Fibroblast of skin of abdomen (primary cell): ENCODE measurements around the gene KIF6. TPM values are rescaled to one million over a fixed set of nuclear protein-coding genes. Genes with fewer than 3 reads are reported as not detected.
"Not testable (repeated sequence)": the region's sequence is repeated elsewhere in the genome, so short reads cannot be mapped to it uniquely, and the experiment has no call there.

ENCODE experiments used
- DNase-seq: peaks from one replicate; pipeline ENCODE4 v3.0.0-alpha.2; 2013
- polyA plus RNA-seq, 2 experiments: library from polyadenylated mRNA; unstranded; fragments of 120-200 nt; gene quantifications; one replicate each; pipeline ENCODE4 v1.2.1, GENCODE V29; 2013; ENCODE audit not compliant: insufficient read length in 2 of 2

KIF6 gene, protein sequence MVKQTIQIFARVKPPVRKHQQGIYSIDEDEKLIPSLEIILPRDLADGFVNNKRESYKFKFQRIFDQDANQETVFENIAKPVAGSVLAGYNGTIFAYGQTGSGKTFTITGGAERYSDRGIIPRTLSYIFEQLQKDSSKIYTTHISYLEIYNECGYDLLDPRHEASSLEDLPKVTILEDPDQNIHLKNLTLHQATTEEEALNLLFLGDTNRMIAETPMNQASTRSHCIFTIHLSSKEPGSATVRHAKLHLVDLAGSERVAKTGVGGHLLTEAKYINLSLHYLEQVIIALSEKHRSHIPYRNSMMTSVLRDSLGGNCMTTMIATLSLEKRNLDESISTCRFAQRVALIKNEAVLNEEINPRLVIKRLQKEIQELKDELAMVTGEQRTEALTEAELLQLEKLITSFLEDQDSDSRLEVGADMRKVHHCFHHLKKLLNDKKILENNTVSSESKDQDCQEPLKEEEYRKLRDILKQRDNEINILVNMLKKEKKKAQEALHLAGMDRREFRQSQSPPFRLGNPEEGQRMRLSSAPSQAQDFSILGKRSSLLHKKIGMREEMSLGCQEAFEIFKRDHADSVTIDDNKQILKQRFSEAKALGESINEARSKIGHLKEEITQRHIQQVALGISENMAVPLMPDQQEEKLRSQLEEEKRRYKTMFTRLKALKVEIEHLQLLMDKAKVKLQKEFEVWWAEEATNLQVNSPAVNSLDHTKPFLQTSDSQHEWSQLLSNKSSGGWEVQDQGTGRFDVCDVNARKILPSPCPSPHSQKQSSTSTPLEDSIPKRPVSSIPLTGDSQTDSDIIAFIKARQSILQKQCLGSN
- polyA plus RNA-seq (2013, experiment 1 of 2; ENCODE audit: insufficient read length): 0.31 TPM
- polyA plus RNA-seq (2013, experiment 2 of 2; ENCODE audit: insufficient read length): 0.48 TPM

DNA sequence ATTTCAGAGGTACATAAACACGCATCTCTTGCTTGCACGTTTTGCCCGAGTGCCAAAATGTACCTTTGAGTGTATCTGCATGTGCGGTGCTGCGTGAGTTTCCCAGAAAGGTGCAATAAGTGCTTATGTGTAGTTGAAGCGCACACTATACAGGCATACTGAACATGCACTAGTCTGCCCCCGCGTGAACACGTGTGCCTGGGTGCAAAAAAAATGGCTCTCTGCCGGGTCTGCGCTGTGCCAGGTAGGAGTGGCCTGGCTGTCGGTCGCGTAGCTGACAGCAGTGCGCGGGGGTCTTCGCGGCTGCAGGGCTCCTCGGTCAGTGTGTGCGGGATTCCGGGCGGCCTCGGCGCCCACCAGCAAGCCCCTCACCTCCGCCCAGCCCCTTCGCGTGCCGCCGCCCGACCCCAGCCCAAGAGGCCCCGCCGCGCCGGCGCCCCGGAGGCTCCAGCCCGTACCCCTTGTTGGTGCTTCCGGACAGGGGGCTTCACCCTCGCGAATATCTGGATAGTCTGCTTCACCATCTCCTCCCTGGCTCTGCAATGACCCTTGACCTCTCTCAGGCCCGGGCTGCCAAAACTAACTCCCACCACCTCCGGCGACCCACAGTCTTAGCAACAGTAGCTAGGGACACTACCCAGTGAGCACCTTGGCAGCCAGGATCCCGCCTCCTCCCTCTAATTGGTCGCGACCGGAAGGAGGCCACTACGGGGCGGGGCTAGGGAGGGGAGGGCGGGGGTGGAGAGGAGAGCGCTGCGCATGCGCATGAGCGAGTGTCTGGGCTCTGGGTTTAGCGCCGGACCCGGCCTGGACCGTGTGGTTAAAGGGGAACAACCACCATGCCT lies at the start of gene KIF6:
KIF6 (minus strand) TSS at position 622 of the 845 bp plus-strand sequence; CDS start at position 524, 98 bp downstream.
- peak; percentile 92 for DNase-seq

DNA sequence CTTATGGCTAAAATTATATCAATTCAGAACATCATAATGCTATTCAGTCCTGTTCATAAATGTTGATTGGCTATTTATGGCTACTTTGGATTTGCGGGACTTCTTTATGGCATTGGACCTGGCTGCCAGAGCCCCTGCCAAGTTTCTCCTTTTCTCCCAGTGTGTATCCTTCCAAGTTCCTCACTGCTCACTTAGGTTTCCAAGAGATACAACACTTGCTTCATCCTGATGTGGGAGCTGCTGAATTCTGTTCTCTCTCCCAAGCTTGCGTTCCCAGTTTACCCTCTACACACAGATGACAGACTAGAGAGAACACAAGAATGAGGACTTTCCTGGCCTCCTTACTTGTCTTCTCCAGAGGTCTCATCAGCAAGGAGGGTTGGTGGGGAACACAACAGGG lies 48.6 kb upstream of the KIF6 start:
- DNase-seq: no peak

DNA sequence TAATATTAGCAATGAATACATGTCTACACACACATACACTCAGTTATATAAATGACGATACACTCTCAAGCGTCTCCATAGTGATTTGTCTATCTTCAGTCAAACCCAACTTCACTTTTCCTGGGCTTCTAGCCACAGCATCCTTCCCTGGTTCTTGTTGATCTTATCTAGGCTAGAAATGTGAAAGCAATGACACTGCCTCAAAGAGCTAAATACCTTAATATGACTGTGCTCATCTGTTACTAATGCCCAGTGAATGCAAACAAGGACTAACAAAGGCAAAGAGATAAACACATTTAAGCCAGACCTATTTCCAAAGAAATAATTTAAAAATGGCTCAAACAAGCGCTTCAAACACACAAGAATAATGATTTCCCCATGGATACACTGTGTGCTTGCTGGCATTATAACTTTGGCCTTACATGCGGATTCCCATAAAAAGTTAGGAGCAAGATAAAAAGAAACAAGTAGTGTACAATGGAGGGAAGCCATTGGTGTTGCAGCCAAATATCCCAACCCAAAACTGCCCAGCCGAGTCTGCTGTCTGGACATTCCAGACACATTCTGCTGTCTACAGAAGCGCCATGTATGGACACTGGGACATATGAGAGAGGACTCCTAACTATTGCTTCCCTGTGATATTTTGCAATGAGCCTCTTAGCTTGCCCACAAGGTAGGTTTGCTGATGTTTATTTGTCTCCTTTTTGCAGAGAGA lies 47.5 kb upstream of the KIF6 start:
- DNase-seq: peak; percentile 66

DNA sequence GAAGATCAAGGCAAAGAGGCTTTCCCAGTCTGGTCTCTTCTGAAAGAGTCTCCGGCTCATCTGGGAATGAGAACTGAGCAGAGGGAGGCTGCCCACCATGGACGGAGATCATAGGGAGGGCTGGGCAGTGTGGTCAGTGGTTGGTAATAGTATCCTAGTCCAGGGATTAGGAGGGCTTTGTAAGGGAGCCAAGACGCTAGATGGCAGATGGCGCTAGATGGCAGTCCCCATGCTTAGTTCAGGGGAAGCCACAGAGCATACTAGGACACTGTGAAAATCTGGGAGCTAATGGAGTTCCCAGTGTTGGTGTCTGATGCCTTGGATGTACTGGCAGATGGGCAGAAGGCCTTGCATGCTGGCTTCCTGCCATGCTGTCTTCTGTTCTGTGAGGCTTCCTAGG lies 45.2 kb upstream of the KIF6 start:
- no peak for DNase-seq

DNA sequence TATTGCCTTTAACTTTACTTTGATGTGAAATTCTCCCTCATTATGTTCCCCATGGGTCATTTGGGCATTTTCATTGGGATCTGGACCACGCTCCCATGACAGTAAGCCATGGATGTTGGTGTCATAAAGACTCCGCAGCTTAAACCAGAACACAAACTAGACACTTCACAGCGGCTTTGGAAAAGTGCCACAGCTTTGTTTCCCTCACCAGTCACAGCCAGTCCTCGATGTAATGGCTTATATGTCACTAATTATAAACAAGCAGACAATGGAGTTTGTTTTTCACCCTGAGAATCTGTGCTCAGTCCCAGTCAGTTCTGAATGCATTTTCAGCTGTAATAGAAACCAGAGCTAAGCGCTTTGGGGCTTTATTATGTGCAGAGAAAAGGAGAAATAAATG lies 43.8 kb upstream of the KIF6 start:
- DNase-seq: no peak

DNA sequence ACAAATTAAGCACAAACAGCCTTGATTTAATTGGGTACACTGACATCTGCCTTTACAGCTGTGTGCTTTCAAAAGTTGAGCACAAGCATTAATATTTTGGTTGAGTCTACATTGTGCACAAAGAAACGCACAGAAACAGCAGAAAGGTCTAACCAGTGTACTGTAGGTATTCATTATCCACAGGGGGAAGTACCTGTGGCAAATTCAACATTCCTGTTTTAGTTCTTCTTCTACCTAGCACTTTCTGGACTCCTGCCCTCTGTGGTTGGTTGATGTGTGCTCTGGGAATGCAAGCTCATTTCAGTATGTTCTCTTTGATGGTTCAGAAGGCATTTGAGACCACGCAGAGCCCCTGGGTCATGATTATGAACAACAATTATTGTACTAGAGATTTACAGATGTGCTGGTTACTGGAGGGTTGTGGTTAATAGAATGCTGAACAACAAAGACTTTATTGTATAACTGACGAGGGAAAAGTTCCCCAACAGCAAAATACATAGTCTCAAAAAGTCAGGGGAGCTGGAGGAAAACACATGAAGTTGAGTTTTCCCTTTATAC lies 40.4 kb upstream of the KIF6 start:
- DNase-seq: no peak

DNA sequence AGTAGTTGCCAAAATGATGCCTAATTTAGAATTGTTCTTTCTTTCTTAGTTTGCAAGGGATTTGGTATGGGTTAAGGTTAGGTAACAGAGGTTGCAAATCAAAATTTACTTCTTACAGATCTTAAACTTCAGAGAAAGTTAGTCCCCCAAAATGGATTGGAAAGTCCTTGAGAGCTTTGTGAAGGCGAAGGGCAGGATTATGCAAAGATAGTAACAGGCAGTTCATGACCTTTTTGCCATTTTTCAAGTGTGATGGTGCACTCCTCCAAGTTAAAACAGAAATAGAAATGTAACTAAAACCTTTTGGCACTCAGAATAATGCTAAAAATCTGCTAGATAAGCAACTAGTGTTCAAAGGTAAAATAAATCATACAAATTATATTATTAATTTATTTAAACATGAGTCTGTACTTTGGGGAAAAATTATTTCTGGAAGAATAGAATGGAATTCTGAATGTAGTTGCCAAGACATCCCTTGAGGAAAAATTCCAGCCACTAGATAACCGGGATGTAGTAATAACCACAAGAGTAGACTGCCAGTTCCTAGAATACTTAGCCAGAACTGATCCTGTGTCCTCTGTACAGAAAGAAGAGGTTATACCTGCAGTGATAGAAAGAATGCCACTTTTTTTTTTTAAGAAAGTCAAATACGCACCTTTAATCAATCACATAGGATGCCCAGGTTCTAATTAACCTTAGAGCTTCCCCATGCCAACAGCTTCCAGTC lies 35.2 kb upstream of the KIF6 start:
- DNase-seq: no peak

DNA sequence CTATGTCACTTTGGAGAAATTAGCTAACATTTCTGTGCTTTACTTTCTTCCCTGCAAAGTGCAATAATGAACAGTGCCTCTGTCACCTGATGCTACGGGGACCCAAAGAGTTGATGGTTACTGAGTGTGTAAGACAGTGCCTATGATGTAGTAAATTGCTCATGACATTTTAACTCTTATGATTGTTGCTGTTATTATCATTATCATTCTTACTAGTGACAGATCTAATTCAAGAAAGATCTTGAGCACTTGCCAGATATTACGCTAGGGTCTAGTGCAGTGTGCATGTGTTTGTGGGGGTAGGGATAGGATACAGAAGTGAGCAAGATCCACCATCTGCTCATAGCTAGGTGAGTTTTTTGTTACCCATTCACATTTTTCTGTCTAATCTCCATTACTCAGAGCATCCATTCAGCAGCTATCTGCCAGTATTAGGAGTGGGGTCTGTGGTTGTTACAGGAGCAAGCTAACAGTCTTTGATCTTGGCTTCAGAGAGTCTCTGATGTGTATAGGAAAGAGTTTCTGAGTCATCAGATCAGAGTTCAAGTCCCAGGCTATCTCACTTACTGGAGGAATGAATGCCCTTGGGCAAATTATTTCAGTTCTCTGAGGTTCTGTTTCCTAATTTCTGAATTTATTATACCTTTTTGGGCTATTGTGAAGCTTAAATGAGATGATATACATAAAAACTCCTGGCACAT lies 33.8 kb upstream of the KIF6 start:
- DNase-seq: no peak

DNA sequence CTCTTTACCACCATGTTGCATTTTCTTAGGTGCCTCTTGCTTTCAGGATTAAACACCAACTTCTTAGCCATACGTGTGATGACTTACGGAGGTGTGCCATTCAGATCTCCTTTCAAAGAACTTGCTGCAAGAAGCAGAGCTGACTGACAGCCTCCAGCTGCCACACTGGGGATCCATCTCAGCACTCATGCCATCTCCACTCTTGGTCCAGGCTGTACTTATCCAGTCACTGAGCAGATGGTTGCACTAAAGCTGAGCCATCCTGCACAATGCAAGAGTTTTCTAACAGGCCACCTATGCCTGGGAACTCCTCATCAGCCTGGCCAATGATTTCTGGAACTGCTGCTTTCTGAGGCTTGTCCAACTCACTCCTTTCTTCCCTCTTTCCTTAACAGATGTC lies 31.4 kb upstream of the KIF6 start:
- no peak for DNase-seq

DNA sequence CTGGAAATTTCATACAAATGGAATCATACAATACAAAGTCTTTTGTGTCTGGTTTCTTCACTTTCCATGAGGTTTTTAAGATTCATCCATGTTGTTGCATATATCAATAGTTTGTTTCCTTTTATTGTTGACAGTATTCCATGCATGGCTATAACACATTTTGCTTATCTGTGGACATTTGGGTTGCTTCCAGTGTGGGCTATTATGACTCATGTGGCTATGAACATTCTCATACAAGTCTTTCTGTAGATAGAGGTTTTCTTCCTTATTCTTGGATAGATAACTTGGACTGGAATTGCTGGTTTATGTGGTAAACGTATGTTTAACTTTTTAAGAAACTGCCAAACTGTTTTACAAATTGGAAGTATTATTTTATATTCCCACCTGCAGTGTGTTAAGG lies 30.0 kb upstream of the KIF6 start:
- peak; percentile 23 for DNase-seq

DNA sequence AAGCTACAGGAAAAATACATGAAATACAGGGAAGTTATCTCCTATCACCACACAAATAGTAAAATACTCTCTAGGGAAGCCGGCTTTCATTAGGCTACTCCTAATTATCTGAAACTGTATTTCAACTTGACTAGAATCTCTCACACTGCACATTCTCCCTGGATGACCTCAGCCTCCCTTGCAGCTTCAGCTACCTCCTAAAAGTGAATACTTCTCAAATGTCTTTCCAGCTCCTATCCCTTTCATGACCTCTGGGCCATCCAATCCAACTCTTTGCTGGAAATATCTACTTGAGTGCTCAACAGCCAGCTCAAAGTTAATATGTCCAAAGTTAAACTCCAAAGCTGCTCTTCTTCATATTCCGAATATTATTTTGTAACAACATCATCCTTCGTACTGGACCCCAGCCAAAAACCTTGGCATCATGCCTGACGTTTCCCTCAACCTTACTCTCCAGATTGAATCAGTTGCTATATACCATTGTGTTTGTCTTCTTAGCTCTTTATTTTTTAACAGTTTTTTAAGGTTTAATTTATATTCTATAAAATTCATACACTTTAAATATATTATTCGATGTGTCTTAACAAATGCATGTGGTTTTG lies 29.4 kb upstream of the KIF6 start:
- no peak for DNase-seq

DNA sequence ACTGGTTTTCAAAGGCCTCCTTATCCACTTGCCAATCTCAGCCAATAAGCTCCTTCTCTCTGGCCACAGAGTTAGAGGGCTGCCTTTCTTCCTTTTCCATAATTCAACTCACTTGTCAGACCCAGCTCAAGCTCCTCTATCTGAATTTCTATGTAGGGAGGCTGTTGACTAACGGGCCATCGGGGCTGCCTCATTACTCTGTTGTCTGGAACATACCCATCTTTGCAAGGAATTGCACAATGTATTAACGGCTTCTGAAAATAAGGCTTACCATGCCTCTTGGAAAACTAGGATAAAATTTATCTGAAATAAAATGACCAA lies 28.5 kb upstream of the KIF6 start:
- DNase-seq: no peak

DNA sequence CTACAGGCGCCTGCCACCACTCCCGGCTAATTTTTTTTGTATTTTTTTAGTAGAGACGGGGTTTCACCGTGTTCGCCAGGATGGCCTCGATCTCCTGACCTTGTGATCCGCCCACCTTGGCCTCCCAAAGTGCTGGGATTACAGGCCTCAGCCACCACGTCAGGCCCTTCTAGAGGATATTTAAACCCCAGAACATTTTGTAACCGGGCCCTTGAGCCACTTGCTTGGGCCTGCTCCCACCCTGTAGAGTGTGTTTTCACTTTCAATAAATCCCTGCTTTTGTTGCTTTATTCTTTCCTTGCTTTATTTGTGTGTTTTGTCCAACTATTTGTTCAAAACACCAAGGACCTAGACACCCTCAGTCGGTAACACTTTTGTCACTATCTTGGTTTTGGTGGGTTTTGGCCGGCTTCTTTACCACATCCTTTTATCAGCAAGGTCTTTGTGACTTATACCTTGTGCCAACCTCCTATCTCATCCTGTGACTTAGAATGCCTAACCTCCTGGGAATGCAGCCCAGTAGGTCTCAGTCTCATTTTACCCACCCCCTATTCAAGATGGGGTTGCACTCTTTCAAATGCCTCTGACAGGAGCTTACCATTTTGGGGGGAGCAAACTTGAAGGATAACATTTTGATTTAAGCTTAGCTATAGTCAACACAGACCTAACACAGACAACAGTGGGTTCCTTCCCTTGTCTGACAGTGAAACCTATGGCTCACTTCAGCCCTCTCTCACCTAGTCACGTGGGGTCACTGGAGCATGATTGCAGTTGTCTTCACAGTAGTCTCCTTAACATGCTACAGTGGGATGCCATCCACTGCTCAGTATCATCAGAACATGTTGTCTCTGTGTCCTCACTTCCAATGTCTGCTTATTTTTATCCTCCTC lies 27.9 kb upstream of the KIF6 start:
- no peak for DNase-seq

DNA sequence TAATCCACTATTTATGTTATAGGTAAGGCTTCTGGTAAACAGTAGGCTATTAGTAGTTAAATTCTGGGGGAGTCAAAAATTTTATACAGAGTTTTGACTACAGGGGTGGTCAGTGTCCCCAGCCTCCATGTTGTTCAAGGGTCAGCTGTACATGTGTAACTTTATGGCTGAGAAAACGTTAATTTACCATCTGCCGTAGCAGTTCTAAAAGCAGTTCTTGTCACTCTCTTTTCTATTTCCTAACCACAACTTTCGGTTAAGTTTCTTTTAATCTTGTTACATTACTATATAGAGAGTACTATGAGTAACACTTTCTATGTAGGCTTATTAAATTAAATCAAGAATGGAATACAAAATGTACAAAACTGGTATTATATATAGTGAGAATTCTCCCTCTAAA lies 21.6 kb upstream of the KIF6 start:
- no peak for DNase-seq

DNA sequence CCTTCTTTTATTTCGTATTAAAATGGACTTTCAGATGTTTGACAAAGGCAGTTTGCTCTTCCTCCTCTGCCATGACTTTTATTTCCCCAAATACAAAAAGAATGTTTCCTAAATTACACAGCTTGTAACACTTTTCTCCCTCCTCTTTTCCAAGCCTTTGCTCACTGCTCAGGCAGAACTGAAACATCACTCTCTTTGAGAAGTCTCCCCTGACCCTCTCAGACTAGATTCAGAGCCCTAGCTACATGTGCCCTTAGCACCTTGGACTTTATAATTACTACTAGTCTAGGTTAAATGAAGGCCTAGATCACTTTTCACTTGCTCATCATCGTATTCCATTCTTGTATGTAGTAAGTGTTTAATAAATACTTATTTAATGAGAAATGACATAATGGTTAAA lies 8.5 kb upstream of the KIF6 start:
- no peak for DNase-seq

DNA sequence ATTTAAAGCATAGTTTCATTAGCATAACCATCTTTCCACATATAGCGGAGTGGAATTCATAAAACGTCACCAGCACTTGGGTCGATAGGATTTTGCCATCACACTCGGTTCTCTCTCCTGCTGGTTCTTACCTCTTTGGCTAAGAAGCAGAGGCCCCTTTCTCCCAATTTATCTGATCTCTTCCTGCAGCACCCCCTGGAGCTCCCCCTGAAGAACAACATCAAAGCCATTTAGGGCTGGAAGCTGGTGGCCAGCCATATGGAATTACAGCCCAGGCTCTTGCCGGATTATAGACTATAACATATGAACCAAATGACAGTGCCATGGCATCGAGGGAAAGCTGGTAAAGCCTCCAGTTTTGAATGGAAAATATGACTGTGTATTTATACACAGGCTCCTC lies 6.4 kb upstream of the KIF6 start:
- no peak for DNase-seq

DNA sequence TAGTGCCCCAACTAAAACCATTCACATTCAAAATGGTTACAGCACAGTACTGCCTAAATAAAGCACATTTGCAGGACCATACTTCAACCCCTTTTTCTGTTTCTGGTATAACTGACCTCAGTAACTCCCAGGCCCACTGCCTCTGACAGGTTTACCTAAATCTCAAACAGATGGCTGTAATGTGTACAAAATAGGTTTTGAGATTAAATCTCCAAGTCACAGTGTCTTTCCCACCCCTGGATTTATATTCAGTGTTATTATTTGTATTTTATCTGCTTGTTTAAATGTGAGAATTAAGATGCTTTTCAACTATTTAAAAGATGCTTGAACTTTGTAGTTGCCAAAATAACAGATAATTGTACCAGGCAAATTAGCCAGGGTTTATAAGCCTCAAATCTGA lies 4.7 kb upstream of the KIF6 start:
- DNase-seq: no peak

DNA sequence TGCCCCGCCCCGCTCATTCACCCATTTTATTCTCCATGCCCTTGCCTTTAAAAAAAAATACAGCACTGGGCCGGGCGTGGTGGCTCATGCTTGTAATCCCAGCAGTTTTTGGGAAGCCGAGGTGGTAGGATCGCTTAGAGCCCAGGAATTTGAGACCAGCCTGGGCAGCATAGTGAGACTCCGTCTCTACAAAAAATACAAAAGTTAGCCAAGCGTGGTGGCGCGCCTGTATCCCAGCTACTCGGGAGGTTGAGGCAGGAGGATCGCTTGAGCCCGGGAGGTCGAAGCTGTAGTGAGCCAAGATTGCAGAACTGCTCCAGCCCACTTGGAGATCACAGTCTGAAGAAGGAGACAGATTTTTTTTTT lies 407 bp upstream of the KIF6 start:
- DNase-seq: no peak

DNA sequence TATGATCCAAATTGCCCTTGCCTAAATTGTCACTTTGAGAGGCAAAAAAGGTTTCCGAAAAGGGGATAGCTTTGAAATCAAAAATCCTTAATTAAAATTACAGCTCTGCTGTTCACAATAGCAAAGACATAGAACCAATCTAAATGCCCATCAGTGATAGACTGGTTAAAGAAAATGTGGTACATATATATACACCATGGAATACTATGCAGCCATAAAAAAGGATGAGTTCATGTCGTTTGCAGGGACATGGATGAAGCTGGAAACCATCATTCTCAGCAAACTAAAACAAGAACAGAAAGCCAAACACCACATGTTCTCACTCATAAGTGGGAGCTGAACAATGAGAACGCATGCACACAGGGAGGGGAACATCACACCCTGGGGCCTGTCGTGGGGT lies 1.9 kb downstream of the KIF6 start:
- not testable (repeated sequence) for DNase-seq
